ENCODE data around the gene ZNF669. TPM values are rescaled to one million over a fixed set of nuclear protein-coding genes. Genes with fewer than 3 reads are reported as not detected.

The ZNF669 gene
- total RNA-seq, 1 donor from 2014 or later, result 10.0 TPM

DNA sequence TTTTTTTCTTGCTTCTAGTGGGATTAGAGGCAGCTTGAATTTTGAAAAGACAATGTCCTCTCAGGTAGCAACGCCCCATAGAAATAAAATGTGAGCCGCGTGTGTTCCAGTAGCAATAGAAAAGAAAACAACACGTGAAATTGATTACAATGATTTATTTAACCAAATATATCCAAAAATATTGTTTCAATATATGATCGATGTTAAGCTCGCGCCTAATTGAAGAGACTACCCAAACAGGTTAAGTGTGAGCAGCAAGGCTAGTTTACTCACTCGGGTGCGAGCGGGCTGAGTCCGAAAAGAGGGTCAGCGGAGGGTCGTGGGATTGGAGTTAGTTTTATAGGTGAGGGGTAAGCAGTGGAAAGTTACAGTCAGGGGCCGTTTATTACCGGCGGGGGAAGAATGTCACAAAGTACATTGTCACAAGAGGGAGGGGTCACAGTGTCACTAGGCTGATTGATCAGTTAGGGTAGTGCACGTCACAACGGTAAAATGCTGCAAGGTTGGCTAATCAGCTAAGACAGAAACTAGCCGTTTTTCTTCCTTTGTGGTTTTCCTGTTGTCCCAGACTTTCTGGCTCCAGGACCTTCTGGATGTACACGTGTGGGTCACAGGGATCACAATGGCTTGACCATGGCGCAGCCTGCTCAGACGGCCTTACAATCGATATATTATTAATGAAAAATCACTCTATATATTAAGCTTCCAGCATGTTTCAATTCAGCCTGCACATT lies 24.8 kb downstream of the ZNF669 start:
- Mint-ChIP-seq H3K27ac (ENCODE audit: unreplicated experiment) (peak overlapping the region; percentile 95), H3K36me3 (ENCODE audit: unreplicated experiment) (peaks cover 7% of the 10 kb centered on the region), H3K9me3 (ENCODE audit: unreplicated experiment) (peaks cover 10% of the 10 kb centered on the region), H3K4me3 (ENCODE audit: unreplicated experiment) (peak overlapping the region; percentile 92), H3K4me1 (ENCODE audit: unreplicated experiment) (peaks cover 18% of the 10 kb centered on the region), H3K27me3 (ENCODE audit: unreplicated experiment) (peaks cover 7% of the 10 kb centered on the region)
- DNase-seq (ENCODE audit: extremely low spot score, unreplicated experiment), result no peak
- TF ChIP-seq, protein P1, sequence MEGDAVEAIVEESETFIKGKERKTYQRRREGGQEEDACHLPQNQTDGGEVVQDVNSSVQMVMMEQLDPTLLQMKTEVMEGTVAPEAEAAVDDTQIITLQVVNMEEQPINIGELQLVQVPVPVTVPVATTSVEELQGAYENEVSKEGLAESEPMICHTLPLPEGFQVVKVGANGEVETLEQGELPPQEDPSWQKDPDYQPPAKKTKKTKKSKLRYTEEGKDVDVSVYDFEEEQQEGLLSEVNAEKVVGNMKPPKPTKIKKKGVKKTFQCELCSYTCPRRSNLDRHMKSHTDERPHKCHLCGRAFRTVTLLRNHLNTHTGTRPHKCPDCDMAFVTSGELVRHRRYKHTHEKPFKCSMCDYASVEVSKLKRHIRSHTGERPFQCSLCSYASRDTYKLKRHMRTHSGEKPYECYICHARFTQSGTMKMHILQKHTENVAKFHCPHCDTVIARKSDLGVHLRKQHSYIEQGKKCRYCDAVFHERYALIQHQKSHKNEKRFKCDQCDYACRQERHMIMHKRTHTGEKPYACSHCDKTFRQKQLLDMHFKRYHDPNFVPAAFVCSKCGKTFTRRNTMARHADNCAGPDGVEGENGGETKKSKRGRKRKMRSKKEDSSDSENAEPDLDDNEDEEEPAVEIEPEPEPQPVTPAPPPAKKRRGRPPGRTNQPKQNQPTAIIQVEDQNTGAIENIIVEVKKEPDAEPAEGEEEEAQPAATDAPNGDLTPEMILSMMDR (IDR thresholded peaks at IDR 0.05), result no peak

DNA sequence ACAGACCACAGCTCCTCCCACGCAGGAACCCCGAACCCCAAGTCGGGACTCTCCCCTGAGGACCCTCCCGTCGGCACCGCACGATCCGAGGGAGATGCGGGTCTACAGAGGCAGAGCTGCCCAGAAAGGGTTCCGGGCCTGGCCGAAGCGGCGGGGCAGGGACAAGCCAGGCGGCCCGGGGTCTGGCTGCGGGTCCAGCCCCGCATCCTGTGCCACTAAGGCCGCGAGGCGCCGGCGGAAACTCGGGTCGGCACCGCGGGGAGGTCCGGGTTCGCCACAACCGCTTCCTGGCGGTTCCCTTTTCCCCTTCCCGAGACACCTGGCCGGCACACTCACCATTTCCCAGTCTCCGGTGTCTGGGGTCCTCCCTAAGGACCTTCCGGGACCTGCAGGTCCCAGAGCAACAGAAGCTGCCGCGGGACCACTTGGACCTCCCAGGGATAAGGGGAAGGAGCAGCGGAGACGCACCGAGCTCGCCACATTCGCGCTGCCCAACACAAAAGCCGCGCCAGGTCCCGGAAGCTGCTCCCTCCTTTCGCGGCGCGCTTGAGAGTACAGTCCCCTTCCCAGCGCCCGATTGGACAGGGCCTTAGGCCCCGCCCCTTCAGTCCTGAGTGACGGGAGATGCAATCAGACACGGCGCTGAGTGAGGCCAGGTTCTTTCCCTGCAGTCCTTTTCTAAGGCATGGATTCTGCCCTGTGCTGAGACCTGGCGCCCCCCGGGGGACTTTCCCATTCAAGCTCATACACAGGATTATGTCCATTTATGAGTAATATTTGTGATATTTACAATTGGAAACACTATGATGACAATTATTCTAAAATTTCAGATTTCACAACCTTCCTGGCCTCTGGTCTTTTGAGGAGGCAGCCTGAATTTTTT lies 25.7 kb downstream of the ZNF669 start, which contains the start of gene ZNF670:
ZNF670 (minus strand) TSS at position 554 of the 883 bp plus-strand sequence; CDS start at position 339, 215 bp downstream.
- H3K27me3 Mint-ChIP-seq (ENCODE audit: unreplicated experiment), result peaks cover 7% of the 10 kb centered on the region
- peak within 1 kb of the TSS; percentile 95 for H3K27ac Mint-ChIP-seq (ENCODE audit: unreplicated experiment)
- H3K9me3 Mint-ChIP-seq (ENCODE audit: unreplicated experiment), result peaks cover 6% of the 10 kb centered on the region
- DNase-seq (ENCODE audit: extremely low spot score, unreplicated experiment), result peak; percentile 96
- peak within 1 kb of the TSS; percentile 92 for H3K4me3 Mint-ChIP-seq (ENCODE audit: unreplicated experiment)
- TF ChIP-seq, protein P1 (IDR thresholded peaks at IDR 0.05), result no peak
- peaks cover 10% of the 10 kb centered on the region for H3K36me3 Mint-ChIP-seq (ENCODE audit: unreplicated experiment)
- peaks cover 18% of the 10 kb centered on the region for H3K4me1 Mint-ChIP-seq (ENCODE audit: unreplicated experiment)

DNA sequence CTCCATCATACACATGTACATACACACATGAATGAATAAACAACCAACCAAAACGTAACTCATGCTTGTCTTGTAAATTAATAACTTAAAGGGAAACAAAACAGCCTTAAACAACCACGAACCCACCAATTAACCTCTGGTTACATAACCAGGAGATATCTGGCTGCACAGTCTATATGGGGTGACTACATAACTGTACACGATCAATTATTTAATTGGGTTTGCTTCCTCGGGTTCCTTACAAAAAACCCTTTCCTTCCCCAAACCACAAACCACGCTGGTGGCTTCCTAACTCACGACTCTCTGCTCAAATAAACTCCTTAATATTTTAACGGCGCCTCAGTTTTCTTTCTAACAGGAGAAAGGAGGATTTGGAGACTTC lies 26.3 kb downstream of the ZNF669 start:
- Mint-ChIP-seq H3K36me3 (ENCODE audit: unreplicated experiment) (peaks cover 10% of the 10 kb centered on the region), H3K4me3 (ENCODE audit: unreplicated experiment) (peak overlapping the region; percentile 92), H3K9me3 (ENCODE audit: unreplicated experiment) (peaks cover 6% of the 10 kb centered on the region), H3K27me3 (ENCODE audit: unreplicated experiment) (peaks cover 3% of the 10 kb centered on the region), H3K4me1 (ENCODE audit: unreplicated experiment) (peaks cover 18% of the 10 kb centered on the region), H3K27ac (ENCODE audit: unreplicated experiment) (peak overlapping the region; percentile 95)
- TF ChIP-seq, protein P1 (IDR thresholded peaks at IDR 0.05), result no peak
- DNase-seq (ENCODE audit: extremely low spot score, unreplicated experiment), result no peak

DNA sequence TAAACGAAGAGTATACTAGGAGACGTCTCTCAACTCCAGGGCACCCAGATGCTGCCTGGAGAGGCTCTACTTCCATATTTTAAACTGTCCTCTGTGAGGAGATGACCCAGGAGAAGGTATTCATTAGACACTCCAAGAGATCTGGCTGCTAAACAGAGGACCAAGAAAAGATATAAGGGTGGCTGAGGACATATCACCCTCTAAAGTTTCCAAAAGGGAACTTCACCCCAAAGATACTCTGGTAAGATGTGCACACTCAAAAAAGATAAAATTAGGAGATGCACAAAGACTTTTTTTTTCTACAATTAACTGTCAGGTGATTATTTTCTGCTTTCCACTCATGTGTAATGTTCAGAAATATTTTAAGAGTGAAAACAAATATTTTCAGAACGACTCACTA lies 26.9 kb downstream of the ZNF669 start:
- Mint-ChIP-seq H3K27me3 (ENCODE audit: unreplicated experiment) (no peaks in the 10 kb centered on the region), H3K27ac (ENCODE audit: unreplicated experiment) (peak overlapping the region; percentile 95)

More for the DNA sequence above, 26.9 kb downstream of the ZNF669 start:
- Mint-ChIP-seq H3K4me1 (ENCODE audit: unreplicated experiment) (peaks cover 18% of the 10 kb centered on the region), H3K9me3 (ENCODE audit: unreplicated experiment) (peaks cover 6% of the 10 kb centered on the region), H3K4me3 (ENCODE audit: unreplicated experiment) (peak overlapping the region; percentile 92), H3K36me3 (ENCODE audit: unreplicated experiment) (peaks cover 10% of the 10 kb centered on the region)
- DNase-seq (ENCODE audit: extremely low spot score, unreplicated experiment), result no peak
- TF ChIP-seq, protein P1 (IDR thresholded peaks at IDR 0.05), result peak; percentile 21
